Heart left ventricle (tissue), 16 donors: ENCODE measurements around the gene DIDO1. TPM values are rescaled to one million over a fixed set of nuclear protein-coding genes. Genes with fewer than 3 reads are reported as not detected.

Experiments used
- ATAC-seq, 4 donors: fragments of 200-7000 bp; cut with Tn5 transposase; one replicate each; pipeline ENCODE4 v1.9.1; 2020 to 2022; ENCODE audit warnings: moderate library complexity in 4 of 4, mild to moderate bottlenecking in 3 of 4, moderate number of reproducible peaks in 1 of 4
- DNase-seq, 5 donors: peaks; one replicate each; pipeline ENCODE4 v3.0.0-alpha.2; 2020
- H3K27ac ChIP-seq, 12 donors: fragments of 200-600 bp; sonication (generic) in 4 of 12; one replicate each; pipeline versions ENCODE4 v1.5.0 to v1.8.0; 2016 to 2022; ENCODE audit warnings: mild to moderate bottlenecking in 2 of 12
- H3K27me3 ChIP-seq, 9 donors: fragments of 200-600 bp; sonication (generic) in 2 of 9; one replicate each; pipeline versions ENCODE4 v1.5.1 to v1.8.0; 2016 to 2022; ENCODE audit warnings: mild to moderate bottlenecking in 3 of 9
- H3K36me3 ChIP-seq, 9 donors: fragments of 200-600 bp; sonication (generic) in 2 of 9; one replicate each; pipeline versions ENCODE4 v1.5.0 to v1.8.0; 2018 to 2022; ENCODE audit warnings: mild to moderate bottlenecking in 2 of 9
- H3K4me1 ChIP-seq, 12 donors: fragments of 200-600 bp; sonication (generic) in 4 of 12; one replicate each; pipeline versions ENCODE4 v1.5.0 to v1.8.0; 2016 to 2022; ENCODE audit warnings: mild to moderate bottlenecking in 3 of 12
- H3K4me3 ChIP-seq, 12 donors: fragments of 200-600 bp; sonication (generic) in 4 of 12; one replicate each; pipeline versions ENCODE4 v1.5.0 to v1.8.0; 2017 to 2022; ENCODE audit warnings: mild to moderate bottlenecking in 9 of 12, moderate library complexity in 4 of 12
- H3K9me3 ChIP-seq, 12 donors: fragments of 200-600 bp; sonication (generic) in 4 of 12; one replicate each; pipeline versions ENCODE4 v1.5.0 to v1.8.0; 2016 to 2022; ENCODE audit warnings: mild to moderate bottlenecking in 1 of 12
- CTCF ChIP-seq, 12 donors: fragments of 200-600 bp; sonication (generic) in 4 of 12; IDR thresholded peaks; one replicate each; pipeline versions ENCODE4 v1.5.0 to v1.8.0; 2018 to 2022; ENCODE audit warnings: antibody characterized with exemption in 12 of 12, mild to moderate bottlenecking in 5 of 12
- POLR2A ChIP-seq, 2 donors: fragments of 450-650 bp; IDR thresholded peaks; one replicate each; pipeline ENCODE4 v1.6.1; 2017; ENCODE audit warnings: antibody characterized with exemption in 2 of 2, mild to moderate bottlenecking in 2 of 2, moderate library complexity in 2 of 2
- WGBS, 4 donors: extraction: QIAGEN DNeasy Blood & Tissue Kit in 2 of 4; methylation state at CpG; one replicate each; pipeline versions ENCODE4 v1.1.5 to v1.1.7; 2013 to 2018; 5-methylcytosine and 5-hydroxymethylcytosine counted together
- intact Hi-C, 10 donors: fragments of 100-400 bp; cut with DNase I; formaldehyde crosslinking; loops; one replicate each; pipeline versions ENCODE4 v1.11.1 to v1.14.2; 2022
- polyA plus RNA-seq, 2 donors: library from polyadenylated mRNA; stranded (reverse); fragments of 200-250 nt; gene quantifications; one replicate each; pipeline ENCODE4 v1.2.3, GENCODE V29; 2013
- total RNA-seq, 9 donors: library from RNA; depleted of rRNA in 2 of 9; stranded (reverse); fragments of >200 nt in 2 of 9; fragmentation: NEBNext Ultra II Directional in 3 of 9; extraction: Animal tissue kit (Norgen Biotek cat#: 25700) in 3 of 9; gene quantifications; one replicate each; pipeline versions ENCODE4 v1.1.0 to v1.2.4, GENCODE V29; 2016 to 2023
- donor health status: ischemic (EF 13 %, LVEDD 7.1; RV severe dilation, severe dysfunction).
- donor health status: healthy with polysubstance abuse.
- donor health status: DM: no; HTN: yes; CAD: no.
- donor health status: DM: no; HTN: no; CAD: no.
- donor health status: ischemic (EF 25% LVEDD 6.9; RV normal size, moderate dysfunction).
- donor health status: ischemic (EF 25% LVEDD 5.7; RV mildly dilated, moderate dysfunction).
- donor health status: healthy.
- donor health status: DM: yes; HTN: yes; CAD: no.
- donor health status: ischemic (EF 35%, LVEDD 5.7; RV mildly dilated, moderate dysfunction).
- donor health status: nonischemic (EF 11% LVEDD 7.7; RV severe dilation, severe dysfunction).
- donor health status: DM: yes; HTN: yes; CAD: no.
- donor health status: PGD.
- donor health status: ischemic (EF 29% LVEDD 5.4; RV normal size, mild dysfunction).
- donor health status: nonischemic (EF 23%, LVEDD 6.1; RV moderate dilation, normal function).

The DIDO1 gene
- total and polyA plus RNA-seq, 11 donors: 16.5 to 46.2 (median 38.4) TPM

- ATAC-seq (no peak), DNase-seq (no peak)
- intact Hi-C loops: no loop called here
- Histone ChIP-seq H3K4me3 (no peak overlapping the region), H3K27ac (no peak overlapping the region), H3K4me1 (peaks cover 0 to 25% (median 11%) of the 10 kb centered on the region in 12 donors), H3K9me3 (no peaks in the 10 kb centered on the region), H3K36me3 (peaks cover 0 to 6% (median 0%) of the 10 kb centered on the region in 9 donors), H3K27me3 (no peaks in the 10 kb centered on the region)
- 80 to 89% (median 81%) methylated on average over 10 of the region's 10 CpGs for WGBS, 4 donors
- TF ChIP-seq CTCF (IDR thresholded peaks at IDR 0.05): no peak
- no peak for TF ChIP-seq POLR2A (IDR thresholded peaks at IDR 0.05)
These were observed 32.2 kb upstream of the DIDO1 start for GRCh38 chr20:62958388-62959100.

GRCh38 chr20:62957136-62958117, 31.1 kb upstream of the DIDO1 start:
- no peaks in the 10 kb centered on the region for H3K27me3 ChIP-seq
- H3K4me3 ChIP-seq: no peak overlapping the region
- peaks cover 0 to 6% (median 0%) of the 10 kb centered on the region in 9 donors for H3K36me3 ChIP-seq
- no peaks in the 10 kb centered on the region for H3K9me3 ChIP-seq
- H3K4me1 ChIP-seq: peaks cover 3 to 36% (median 22%) of the 10 kb centered on the region in 12 donors
- 94 to 96% (median 95%) methylated on average over 29 to 36 of the region's 36 CpGs for WGBS, 4 donors
- ATAC-seq (no peak), DNase-seq (no peak)
- H3K27ac ChIP-seq: no peak overlapping the region
- TF ChIP-seq POLR2A (IDR thresholded peaks at IDR 0.05) (no peak), CTCF (IDR thresholded peaks at IDR 0.05) (no peak)
- intact Hi-C loops: no loop called here

GRCh38 chr20:62956387-62957135, 30.3 kb upstream of the DIDO1 start:
- H3K4me1 ChIP-seq: peaks cover 3 to 40% (median 25%) of the 10 kb centered on the region in 12 donors
- WGBS, 4 donors: 89 to 95% (median 93%) methylated on average over 20 to 25 of the region's 25 CpGs
- H3K9me3 ChIP-seq: no peaks in the 10 kb centered on the region
- H3K27ac ChIP-seq: peak overlapping the region in 4 of 12 donors; percentile 34 to 69 (median 38)
- H3K4me3 ChIP-seq: no peak overlapping the region
- TF ChIP-seq CTCF (IDR thresholded peaks at IDR 0.05) (no peak), POLR2A (IDR thresholded peaks at IDR 0.05) (no peak)
- no peak for ATAC-seq
- H3K27me3 ChIP-seq: no peaks in the 10 kb centered on the region
- peaks cover 0 to 6% (median 0%) of the 10 kb centered on the region in 9 donors for H3K36me3 ChIP-seq
- intact Hi-C loops: no loop called here
- no peak for DNase-seq
